Inflammatory macrophage (primary cell): ENCODE results near the gene UBASH3B.

Source experiments
- DNase-seq, 2 donors: peaks; one replicate each; pipeline ENCODE4 v3.0.0-alpha.2; 2020 to 2022

The UBASH3B gene

DNA sequence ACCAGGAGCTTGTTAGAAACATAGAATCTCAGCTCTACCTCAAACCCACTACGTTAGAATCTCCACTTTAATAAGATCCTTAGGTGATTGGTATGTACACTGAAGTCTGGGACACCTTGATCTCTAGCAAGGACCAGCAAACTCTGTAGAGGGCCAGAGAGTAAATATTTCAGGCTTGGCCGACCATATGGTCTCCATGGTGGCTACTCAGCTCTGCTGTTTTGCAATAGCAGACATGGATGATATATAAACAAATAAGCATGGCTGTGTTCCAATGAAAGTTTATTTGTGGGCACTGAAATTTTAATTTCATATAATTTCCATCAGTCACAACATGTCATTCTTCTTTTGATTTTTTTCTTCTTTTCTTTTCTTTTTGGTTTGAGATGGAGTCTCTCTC, 23.9 kb downstream of the UBASH3B start:
- no peak for DNase-seq

DNA sequence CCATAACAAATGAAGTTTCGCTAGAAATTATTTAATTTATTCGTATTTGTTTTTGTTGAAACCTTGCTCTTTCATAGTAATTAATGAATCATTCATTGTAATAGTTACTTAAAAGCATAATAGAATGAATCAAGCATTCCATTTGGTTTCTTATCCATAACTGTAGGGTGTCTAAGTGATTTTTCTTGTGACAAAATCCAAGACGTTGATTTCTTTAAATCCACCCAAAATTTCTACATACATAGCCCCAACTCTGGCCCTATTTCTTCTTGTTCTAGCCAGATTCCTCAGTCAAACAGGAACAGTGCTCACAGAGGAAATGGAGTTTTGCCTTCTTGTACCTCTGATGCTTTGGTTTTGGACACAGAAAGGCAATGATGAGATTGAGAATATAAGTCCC, 25.5 kb downstream of the UBASH3B start:
- no peak for DNase-seq

DNA sequence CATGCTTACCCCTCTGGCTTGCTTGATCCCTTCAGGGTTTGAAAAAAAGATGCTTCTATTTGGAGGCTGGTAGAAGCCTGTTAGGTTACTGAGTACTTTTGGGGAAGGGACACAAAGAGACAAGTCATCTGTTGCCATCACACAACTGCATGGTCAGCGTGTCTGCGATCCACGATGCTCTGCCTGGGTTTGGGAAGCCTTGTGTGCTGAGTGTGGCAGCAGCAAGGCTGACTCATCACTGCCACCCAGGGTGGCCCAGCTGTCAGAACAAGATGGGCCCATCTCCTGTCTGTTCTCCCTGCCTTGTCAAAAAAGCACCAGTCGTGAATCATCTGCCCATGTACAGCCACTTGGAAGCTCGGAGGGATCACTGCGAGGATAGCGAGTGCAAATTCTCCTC, 26.2 kb downstream of the UBASH3B start:
- no peak for DNase-seq

DNA sequence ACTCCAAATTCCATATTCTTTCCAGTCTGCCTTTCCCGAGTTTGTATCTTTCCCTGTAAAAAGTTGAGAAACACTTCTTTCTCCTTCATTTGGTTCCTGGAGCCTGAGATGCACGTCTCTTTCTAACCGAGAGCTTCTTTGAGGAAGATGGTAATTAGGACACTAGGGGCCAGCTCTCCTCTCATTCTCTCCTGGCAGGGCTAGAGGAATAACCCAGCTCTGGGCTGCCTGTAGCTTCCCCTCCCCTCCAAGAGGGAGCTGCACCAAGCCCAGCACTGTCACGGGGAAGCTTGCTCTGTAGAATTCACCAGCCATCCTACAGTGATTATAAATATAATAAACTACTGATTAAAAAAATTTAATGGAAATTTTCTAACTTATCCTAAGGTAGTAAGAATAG, 26.9 kb downstream of the UBASH3B start:
- no peak for DNase-seq

DNA sequence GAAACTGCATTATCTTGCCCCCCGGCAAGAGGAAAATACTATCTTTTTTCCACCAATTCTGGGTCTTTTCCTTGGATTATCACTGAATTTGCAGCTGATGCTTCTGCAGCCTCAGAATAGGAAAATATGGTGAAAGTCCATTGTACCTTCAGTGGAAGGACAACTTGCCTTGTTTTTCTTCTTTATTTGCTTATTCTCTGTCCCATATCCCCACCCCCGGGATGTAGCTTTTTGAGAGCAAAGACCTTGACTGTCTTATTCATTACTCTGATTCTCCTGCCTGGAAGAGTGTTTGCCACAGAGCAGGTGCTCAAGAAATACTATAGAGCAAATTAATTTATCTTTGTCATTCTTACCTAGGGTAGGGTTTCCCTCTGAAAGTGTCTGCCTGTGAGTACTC, 29.5 kb downstream of the UBASH3B start:
- DNase-seq, result no peak

DNA sequence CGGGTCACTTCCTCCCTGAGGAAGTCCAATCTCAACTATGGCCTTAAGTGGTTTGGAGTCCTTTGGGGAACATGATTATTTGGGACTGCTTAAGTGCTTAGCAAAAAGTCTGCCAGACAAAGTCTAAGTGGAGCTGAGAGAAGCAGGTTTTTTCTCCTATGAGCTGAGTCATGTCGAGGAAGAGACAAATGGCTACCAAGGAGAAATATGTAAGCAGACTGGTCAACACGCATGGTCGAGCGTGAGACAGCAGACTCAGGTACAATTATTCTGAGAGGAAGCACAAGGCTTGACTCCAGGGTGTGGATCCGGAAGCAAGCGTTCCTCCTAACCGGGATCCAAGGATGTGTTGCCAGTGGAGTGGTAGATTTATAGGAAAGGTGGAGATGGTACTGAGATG, 30.6 kb downstream of the UBASH3B start:
- no peak for DNase-seq

DNA sequence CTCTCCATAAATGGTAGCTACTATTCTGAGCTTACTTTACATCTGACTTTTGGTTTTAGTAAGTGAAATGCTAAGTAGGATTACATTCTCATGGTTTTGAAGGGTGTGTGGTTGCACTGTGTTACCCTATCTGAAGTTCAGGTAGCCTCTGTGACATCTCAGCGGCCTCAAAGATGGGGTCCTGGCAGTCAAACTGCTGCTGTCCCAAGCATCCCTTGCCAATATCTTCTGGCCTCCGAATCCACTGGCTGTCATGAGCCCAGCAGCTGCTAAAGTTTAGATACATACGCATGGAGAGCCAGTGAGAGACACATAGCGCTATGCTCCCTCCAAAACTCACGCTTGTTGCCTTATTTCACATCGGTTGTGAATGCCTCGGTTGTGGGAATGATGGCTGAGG, 34.9 kb downstream of the UBASH3B start:
- DNase-seq, result no peak

DNA sequence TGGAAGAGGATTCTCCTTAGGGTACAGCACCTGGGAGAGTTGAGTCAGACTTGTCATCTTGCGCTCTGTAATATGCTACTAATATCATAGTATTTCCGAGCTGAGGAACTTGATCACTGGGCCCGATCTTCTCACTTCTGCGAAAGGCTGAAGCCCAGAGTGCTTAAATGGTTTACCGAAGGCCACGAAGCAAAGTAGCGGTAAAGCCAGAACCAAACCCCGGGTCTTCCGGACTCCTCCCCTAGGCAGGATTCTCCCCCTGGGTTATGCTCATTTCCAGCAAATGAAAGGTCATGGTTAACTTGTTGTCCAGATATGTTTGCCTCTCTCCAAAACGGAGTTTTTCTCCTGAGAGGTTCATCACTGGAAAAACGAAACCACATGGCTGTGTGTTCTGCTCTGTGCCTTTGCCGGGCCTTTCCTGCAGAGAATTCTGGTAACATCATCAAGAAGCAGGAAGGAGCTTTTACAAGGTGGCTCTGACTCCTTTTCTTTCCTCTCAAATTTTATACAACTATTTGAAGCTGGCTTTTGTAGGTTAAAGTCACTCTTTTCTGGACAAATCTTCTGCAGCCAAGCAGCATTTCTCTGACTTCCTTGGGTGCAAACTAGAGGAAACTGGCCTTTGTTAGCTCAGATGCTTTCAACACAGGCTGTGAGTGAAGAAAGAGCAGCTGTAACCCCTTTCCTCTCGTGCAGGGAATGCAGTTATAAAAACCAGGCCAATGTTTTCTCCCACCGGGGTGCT, 35.5 kb downstream of the UBASH3B start:
- peak; percentile 64 to 69 for DNase-seq

DNA sequence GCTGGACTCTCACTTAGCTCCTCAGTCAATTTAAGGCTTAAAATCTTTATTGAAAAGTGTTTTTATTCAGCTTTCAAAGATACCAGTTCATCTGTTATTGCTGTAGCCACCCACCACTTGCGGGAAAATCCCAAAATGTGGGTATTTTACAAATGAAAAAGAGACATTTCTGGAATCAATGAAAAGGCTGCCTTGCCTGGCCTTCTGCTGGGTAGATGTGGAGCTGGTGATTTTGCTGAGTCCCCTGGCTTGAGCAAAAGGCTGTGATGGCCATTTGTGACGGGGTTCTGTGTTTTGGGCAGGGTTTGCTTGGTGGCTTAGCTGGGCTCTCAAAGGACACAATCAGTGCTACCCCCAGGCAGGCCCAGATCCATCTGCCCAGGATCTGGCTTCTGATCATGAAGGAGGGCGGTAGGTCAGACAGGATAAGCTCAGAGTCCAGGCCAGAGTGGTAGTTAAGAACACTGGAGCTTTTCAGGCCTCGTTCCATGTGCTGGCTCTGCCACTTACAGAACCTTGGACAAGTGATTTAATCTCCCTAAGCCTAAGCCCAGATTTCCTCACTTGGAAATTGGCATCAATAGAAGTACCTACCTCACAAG, 36.1 kb downstream of the UBASH3B start:
- DNase-seq, result no peak

DNA sequence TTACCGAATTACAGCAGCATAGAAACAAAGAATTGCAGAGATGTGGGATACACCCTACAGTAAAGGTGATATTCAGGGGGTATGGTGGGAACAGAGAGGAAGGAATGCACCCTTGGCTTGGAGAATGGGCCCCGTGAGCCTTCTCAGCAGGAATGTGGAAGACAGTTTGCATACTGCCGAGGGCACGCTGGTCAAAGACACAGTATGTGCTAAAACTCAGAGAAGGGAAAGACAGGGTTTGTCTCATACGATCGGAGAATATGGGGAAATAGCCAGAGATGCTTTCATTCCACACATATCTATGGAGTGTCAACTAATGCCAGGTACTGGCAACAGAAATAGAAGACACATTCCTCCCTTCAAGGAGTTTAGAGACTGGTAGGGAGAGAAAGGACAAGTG, 36.9 kb downstream of the UBASH3B start:
- DNase-seq, result no peak

DNA sequence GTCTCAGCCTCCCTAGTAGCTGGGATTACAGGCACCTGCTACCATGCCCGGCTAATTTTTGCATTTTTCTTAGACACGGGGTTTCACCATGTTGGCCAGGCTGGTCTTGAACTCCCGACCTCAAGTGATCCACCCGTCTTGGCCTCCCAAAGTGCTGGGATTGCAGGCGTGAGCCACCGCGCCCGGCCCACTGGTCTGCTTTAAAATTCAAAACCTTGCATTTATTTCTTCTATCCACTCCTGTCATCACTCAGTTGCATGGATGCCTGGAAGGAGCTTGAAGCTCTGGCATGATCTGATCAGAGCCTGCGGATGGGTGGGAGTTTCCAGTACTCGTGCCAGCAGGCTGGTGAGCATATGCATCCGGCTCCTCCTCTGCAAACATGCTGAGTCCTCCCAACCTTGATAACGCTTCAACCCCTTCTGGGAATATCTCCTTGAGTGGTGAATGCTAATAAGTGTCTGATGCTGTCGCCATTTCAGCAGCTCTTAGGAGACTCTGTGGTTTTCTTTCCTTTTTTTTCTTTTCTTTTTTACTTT, 39.6 kb downstream of the UBASH3B start:
- no peak for DNase-seq

DNA sequence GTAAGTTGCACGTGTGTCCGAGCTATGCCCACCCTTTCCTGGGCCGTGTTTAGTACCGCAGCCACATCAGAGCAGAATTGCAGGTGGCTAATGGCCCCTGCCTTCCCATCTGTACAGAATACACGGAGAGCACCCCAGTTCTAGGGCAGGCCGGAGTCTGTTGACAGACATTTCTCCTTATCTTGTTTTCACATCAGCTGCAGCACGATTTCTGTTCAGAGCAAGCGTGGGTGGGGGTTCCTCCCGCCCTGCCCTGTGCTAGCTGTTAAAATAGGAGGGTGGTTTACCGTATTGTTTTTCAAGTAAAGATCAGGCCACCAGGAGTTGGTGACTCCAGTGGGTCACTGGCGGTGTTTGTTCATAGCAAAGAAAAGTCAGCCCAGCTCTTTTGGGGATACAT, 41.1 kb downstream of the UBASH3B start:
- DNase-seq, result peak; percentile 64 to 77

DNA sequence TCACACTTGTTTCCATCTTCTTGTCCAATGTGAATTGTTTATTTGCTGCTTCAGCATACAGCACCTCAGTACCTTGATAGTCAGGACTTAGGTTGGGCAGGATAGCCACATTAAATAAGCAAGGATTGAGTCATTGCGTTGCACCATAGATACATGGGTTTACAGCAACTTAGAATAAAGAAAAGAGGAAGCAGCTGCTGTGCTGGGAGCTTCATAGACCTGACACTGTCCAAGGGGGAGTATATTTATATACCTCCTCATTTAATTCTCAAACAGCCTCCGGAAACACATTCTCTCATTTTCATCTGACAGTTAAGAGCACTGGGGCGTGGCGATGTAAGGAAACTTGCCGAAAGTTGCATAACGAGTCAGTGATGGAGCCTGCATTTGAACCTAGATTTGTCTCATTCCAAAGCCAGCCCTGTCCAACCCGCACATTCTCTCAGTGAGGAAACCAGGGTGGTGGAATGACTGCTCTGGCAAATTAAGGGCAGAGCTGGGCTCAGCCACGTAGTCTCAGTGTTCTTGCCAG, 42.2 kb downstream of the UBASH3B start:
- peak; percentile 86 to 93 for DNase-seq

DNA sequence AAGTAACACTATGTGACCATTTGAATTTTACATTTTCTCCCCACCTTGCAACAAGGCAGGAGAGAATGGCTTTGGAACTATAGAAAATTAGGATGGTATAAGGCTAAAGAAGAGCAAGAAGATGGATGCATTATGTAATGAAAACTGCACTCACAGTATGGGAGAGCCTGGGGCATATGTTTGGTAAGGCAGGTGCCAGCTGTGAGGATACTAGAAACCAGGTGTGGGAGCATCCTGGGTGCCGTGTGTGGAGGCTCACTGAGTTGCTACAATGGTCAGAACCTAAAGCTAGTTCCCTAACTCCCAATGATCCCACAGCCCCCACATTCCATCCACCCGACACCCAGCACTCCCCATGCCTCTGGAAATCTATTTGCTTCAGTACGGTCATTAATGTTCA, 42.9 kb downstream of the UBASH3B start:
- DNase-seq, result no peak

DNA sequence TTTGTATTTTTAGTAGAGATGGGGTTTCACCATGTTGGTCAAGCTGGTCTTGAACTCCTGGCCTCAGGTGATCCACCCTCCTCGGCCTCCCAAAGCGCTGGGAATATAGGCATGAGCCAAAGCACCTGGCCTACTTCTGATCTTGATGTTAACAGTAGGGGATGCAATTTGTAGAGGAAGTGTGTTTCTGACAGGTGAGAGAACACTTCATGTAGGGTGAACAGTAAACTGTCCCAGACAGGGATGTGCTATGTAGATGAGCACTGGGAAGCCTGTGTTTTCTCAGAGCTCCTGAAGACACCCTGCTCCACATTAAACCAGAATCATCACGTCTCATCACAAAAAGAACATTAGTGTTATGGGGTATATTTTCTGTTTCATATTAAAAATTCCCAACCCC, 45.1 kb downstream of the UBASH3B start:
- DNase-seq, result no peak

DNA sequence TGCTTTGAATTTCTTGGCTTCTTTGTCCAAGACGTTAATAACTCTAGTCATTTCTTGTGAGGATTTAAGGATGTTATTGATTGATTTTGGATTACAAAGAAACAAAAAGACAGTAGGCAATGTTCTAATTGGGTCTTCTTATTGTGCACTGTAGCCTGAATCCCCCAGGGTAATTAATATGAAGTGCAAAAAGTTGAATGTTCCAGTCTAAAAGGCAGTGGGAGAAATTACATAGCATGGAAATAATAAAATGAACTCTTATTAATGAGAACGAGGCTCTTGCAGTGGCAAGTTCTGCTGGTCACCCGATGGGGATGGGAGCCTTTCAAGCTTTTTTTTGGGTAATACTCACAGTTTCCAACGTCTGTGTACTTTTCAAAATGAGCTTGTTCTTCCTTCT, 45.6 kb downstream of the UBASH3B start:
- no peak for DNase-seq

DNA sequence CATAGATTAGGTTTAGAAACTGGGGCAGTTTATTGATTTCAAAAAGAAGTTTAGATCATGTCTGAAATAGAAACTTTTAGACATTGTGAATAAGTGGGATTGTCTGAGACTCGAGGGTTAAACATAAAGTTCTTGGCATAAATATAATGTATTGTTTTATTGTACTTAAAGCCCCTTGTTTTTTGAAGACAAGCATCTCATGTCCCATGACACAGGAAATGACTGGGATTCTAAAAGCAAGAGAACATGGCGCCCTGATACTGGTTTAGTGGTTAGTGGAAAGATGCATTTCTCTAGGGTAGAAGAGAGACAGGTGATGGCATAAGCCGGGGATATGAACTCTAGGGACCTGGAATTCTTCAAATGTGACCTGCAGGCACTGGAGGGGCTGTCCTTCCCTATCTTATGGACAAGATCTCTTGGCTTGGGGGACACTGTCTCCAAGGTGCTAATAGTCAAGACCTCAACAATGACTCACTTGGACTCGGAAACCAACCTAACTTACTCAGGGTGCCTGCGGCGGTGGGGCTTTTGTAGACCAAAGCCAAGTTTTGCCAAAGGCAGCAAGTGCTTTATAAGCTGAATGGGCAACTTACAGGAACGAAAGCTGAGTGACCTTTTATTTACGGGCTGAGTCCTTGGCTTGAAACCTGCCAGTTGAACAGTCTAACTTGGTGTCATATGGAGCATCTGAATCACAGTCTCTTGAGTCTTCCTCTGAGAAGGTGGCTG, 48.2 kb downstream of the UBASH3B start:
- no peak for DNase-seq

DNA sequence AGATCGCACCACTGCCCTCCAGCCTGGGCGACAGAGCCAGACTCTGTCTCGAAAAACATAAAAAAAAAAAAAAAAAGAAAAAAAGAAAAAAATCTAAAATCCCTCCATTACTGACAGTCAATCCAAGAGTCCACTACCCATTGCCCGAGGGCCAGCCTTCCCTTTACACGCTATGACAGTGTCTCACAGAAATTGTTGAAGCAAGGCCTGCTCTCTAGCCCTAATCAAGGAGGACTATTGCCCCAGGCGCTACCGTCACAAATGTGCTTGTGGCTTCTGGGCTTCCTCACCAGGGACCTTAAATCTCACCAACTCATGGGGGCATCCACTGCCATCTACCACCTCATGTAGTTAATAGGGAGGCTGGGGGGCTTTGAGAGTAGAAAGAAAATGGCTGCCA, 49.9 kb downstream of the UBASH3B start:
- DNase-seq, result no peak

DNA sequence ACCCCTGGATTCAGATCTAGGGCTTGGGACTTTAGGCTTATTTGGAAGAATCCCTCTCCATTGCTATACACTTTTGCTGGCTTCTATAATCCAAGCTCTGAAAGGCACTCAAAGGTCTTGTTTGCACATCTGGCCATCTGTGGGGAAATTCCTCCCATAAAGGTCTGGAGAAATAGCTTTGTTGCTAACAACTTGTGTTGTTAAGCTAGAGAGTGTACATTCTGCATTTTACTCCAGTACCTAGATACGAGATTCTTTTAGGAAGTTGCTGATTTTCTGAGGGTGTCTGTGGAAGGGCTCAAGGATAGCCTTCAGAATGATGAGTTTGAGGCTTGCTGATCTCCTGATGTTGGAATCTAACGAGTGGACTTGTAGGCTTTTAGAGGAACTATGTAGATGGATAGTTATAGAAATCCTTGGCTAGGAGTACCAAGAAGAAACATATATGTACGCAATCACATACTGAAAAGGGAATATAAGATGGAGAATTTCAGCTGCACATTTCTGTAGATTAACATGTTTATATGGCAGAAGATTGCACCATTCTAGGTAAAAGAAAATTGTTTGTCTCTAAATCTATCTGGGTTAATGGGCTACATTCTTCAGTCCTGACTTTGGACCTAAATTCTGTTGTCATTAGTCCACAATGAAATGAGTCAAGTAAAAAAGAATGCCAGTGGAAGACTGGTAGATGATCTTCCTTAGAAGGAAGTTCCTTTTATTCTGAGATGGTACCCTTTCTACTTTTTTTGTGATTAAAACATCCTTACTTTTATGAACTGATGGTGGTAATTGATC, 51.0 kb downstream of the UBASH3B start:
- peak in 1 of 2 donors; percentile 32 for DNase-seq

DNA sequence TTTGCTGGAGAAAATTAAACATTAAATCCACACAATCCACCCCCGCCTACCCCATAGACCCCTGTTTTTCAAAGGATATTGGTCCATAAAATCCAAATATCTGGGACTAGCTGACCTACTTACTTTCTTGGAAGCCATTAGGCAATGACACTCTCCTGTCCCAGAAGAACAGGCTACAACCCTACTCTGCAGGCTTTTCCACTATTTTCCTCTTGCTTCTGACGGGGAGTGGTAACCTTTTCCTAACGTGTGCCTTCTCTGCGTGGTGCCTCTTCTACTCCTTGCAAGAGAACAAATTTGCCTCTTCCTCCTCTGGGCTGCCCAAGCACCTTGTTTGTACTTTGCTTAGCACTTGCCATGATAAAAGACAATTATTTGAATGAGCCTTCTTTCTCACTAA, 51.6 kb downstream of the UBASH3B start:
- no peak for DNase-seq

DNA sequence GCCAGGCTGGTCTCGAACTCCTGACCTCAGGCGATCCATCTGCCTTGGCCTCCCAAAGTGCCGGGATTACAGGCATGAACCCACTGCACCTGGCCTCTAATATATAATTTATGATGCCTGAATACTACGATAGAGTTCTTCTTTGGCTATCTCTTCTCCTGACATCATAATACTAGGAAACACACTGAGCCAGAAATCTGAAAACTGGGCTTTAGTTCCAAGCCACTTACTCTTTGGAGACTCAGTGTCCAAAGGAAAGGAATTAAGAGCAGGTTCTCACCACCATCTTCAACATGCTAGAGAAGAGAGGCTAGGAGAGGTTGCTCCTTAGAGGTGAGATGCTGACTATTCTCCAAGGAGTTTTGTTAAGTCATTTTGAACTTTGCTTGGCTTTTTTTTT, 52.4 kb downstream of the UBASH3B start:
- DNase-seq, result no peak

DNA sequence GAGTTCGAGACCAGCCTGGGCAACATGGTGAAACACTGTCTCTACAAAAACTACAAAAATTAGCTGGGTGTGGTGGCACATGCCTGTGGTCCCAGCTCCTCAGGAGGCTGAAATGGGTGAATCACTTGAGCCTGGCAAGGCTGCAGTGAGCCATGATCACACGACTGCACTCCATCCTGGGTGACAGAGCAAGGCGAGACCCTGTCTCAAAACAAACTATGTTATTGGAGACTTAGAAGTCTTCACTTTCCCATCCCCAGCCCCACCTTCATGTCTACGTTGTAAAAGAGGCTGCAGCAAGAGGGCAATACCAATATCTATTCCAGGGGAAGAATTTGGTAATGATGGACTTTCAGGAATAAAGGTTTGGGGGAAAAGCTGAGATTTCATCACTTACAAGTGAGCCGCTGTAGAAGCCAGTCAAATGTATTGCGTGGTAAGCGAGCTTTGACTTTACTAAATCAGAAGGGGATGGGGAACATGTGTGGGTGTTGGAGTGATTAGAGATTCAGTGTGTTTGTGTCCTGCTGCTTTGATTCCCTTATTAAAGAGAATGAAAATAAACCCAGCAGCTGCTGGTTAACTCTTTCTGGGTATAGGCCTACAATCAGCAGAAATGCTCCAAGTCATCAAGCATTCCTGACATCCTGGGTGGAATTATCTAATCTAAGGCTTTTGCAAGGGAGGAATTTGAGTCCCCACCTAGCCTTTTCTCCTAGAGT, 53.7 kb downstream of the UBASH3B start:
- peak; percentile 36 to 39 for DNase-seq
